Measurements from ENCODE around the gene UGT1A1. TPM values are rescaled to one million over a fixed set of nuclear protein-coding genes. Genes with fewer than 3 reads are reported as not detected.

Gene UGT1A1
- total and polyA plus RNA-seq, 5 donors: not detected

- 59% methylated on average over 7 of the region's 7 CpGs for WGBS
- intact Hi-C loops (cut with DNase I): no loop called here
- peak in 1 of 3 donors; percentile 21 for DNase-seq
Measured at GRCh38 chr2:233799087-233799665, 39.1 kb downstream of the UGT1A1 start.

GRCh38 chr2:233799716-233800115 lies 39.6 kb downstream of the UGT1A1 start:
- Histone ChIP-seq H3K4me1 (ENCODE audit: control insufficient read depth, insufficient read depth, low read length) (no peaks in the 10 kb centered on the region), H3K4me3 (ENCODE audit: low read length) (no peak overlapping the region), H3K9me3 (ENCODE audit: control insufficient read depth, low read length) (no peaks in the 10 kb centered on the region), H3K27ac (ENCODE audit: low read length) (no peak overlapping the region), H3K27me3 (ENCODE audit: control insufficient read depth, insufficient read depth) (no peaks in the 10 kb centered on the region)
- DNase-seq (no peak), ATAC-seq (no peak)
- intact Hi-C loops (cut with DNase I): no loop called here
- WGBS: 53% methylated on average over 5 of the region's 5 CpGs

More at GRCh38 chr2:233799087-233799665, 39.1 kb downstream of the UGT1A1 start:
- ATAC-seq: no peak
- Histone ChIP-seq H3K27me3 (ENCODE audit: control insufficient read depth, insufficient read depth) (no peaks in the 10 kb centered on the region), H3K4me3 (ENCODE audit: low read length) (no peak overlapping the region), H3K27ac (ENCODE audit: low read length) (no peak overlapping the region), H3K9me3 (ENCODE audit: control insufficient read depth, low read length) (no peaks in the 10 kb centered on the region), H3K4me1 (ENCODE audit: control insufficient read depth, insufficient read depth, low read length) (no peaks in the 10 kb centered on the region)

- no peak overlapping the region for H3K4me3 ChIP-seq (ENCODE audit: low read length)
- ATAC-seq: no peak
- H3K9me3 ChIP-seq (ENCODE audit: control insufficient read depth, low read length): no peaks in the 10 kb centered on the region
- no peak overlapping the region for H3K27ac ChIP-seq (ENCODE audit: low read length)
- intact Hi-C loops (cut with DNase I): no loop called here
- 78% methylated on average over 7 of the region's 7 CpGs for WGBS
- peak in 1 of 3 donors; percentile 31 for DNase-seq
- H3K27me3 ChIP-seq (ENCODE audit: control insufficient read depth, insufficient read depth): no peaks in the 10 kb centered on the region
- no peaks in the 10 kb centered on the region for H3K4me1 ChIP-seq (ENCODE audit: control insufficient read depth, insufficient read depth, low read length)
Measured at GRCh38 chr2:233800208-233800607, 40.1 kb downstream of the UGT1A1 start.

GRCh38 chr2:233801357-233802131 lies 41.5 kb downstream of the UGT1A1 start:
- no peak for ATAC-seq
- Histone ChIP-seq H3K4me1 (ENCODE audit: control insufficient read depth, insufficient read depth, low read length) (no peaks in the 10 kb centered on the region), H3K9me3 (ENCODE audit: control insufficient read depth, low read length) (no peaks in the 10 kb centered on the region), H3K27ac (ENCODE audit: low read length) (no peak overlapping the region), H3K4me3 (ENCODE audit: low read length) (no peak overlapping the region), H3K27me3 (ENCODE audit: control insufficient read depth, insufficient read depth) (no peaks in the 10 kb centered on the region)
- intact Hi-C loops (cut with DNase I): no loop called here
- DNase-seq: no peak
- 75% methylated on average over 9 of the region's 9 CpGs for WGBS

GRCh38 chr2:233802132-233802815 lies 42.2 kb downstream of the UGT1A1 start:
- WGBS: 62% methylated on average over 3 of the region's 3 CpGs
- Histone ChIP-seq H3K9me3 (ENCODE audit: control insufficient read depth, low read length) (no peaks in the 10 kb centered on the region), H3K4me3 (ENCODE audit: low read length) (no peak overlapping the region), H3K27ac (ENCODE audit: low read length) (no peak overlapping the region), H3K4me1 (ENCODE audit: control insufficient read depth, insufficient read depth, low read length) (no peaks in the 10 kb centered on the region), H3K27me3 (ENCODE audit: control insufficient read depth, insufficient read depth) (no peaks in the 10 kb centered on the region)
- intact Hi-C loops (cut with DNase I): no loop called here
- ATAC-seq: no peak
- DNase-seq: peak in 1 of 3 donors; percentile 14

GRCh38 chr2:233803292-233803911 lies 43.3 kb downstream of the UGT1A1 start:
- intact Hi-C loops (cut with DNase I): no loop called here
- ATAC-seq: no peak
- WGBS: 55% methylated on average over 2 of the region's 2 CpGs

GRCh38 chr2:233803994-233804393 lies 43.9 kb downstream of the UGT1A1 start:
- no peaks in the 10 kb centered on the region for H3K9me3 ChIP-seq (ENCODE audit: control insufficient read depth, low read length)
- no peaks in the 10 kb centered on the region for H3K27me3 ChIP-seq (ENCODE audit: control insufficient read depth, insufficient read depth)
- H3K27ac ChIP-seq (ENCODE audit: low read length): no peak overlapping the region
- H3K4me1 ChIP-seq (ENCODE audit: control insufficient read depth, insufficient read depth, low read length): no peaks in the 10 kb centered on the region
- H3K4me3 ChIP-seq (ENCODE audit: low read length): no peak overlapping the region
- intact Hi-C loops (cut with DNase I): no loop called here
- 66% methylated on average over 8 of the region's 8 CpGs for WGBS
- DNase-seq: no peak
- no peak for ATAC-seq

More at GRCh38 chr2:233803292-233803911, 43.3 kb downstream of the UGT1A1 start:
- no peaks in the 10 kb centered on the region for H3K9me3 ChIP-seq (ENCODE audit: control insufficient read depth, low read length)
- H3K27me3 ChIP-seq (ENCODE audit: control insufficient read depth, insufficient read depth): no peaks in the 10 kb centered on the region
- no peak for DNase-seq
- H3K4me3 ChIP-seq (ENCODE audit: low read length): no peak overlapping the region
- H3K27ac ChIP-seq (ENCODE audit: low read length): no peak overlapping the region
- no peaks in the 10 kb centered on the region for H3K4me1 ChIP-seq (ENCODE audit: control insufficient read depth, insufficient read depth, low read length)

- DNase-seq (peak in 1 of 3 donors; percentile 16), ATAC-seq (no peak)
- H3K4me1 ChIP-seq (ENCODE audit: control insufficient read depth, insufficient read depth, low read length): no peaks in the 10 kb centered on the region
- WGBS: 73% methylated on average over 12 of the region's 12 CpGs
- H3K4me3 ChIP-seq (ENCODE audit: low read length): no peak overlapping the region
- no peaks in the 10 kb centered on the region for H3K9me3 ChIP-seq (ENCODE audit: control insufficient read depth, low read length)
- H3K27me3 ChIP-seq (ENCODE audit: control insufficient read depth, insufficient read depth): no peaks in the 10 kb centered on the region
- H3K27ac ChIP-seq (ENCODE audit: low read length): no peak overlapping the region
- intact Hi-C loops (cut with DNase I): no loop called here
Measured at GRCh38 chr2:233807215-233807865, 47.3 kb downstream of the UGT1A1 start.

GRCh38 chr2:233807966-233808935 lies 48.2 kb downstream of the UGT1A1 start:
- Histone ChIP-seq H3K27ac (ENCODE audit: low read length) (no peak overlapping the region), H3K27me3 (ENCODE audit: control insufficient read depth, insufficient read depth) (no peaks in the 10 kb centered on the region), H3K9me3 (ENCODE audit: control insufficient read depth, low read length) (no peaks in the 10 kb centered on the region), H3K4me3 (ENCODE audit: low read length) (no peak overlapping the region), H3K4me1 (ENCODE audit: control insufficient read depth, insufficient read depth, low read length) (no peaks in the 10 kb centered on the region)
- no peak for ATAC-seq
- intact Hi-C loops (cut with DNase I): no loop called here
- WGBS: 74% methylated on average over 10 of the region's 10 CpGs
- no peak for DNase-seq

- DNase-seq: no peak
- 86% methylated on average over 6 of the region's 6 CpGs for WGBS
- Histone ChIP-seq H3K27me3 (ENCODE audit: control insufficient read depth, insufficient read depth) (no peaks in the 10 kb centered on the region), H3K4me3 (ENCODE audit: low read length) (no peak overlapping the region), H3K4me1 (ENCODE audit: control insufficient read depth, insufficient read depth, low read length) (no peaks in the 10 kb centered on the region), H3K27ac (ENCODE audit: low read length) (no peak overlapping the region), H3K9me3 (ENCODE audit: control insufficient read depth, low read length) (no peaks in the 10 kb centered on the region)
- ATAC-seq: no peak
- intact Hi-C loops (cut with DNase I): no loop called here
Measured at GRCh38 chr2:233810385-233810784, 50.3 kb downstream of the UGT1A1 start.
